ENCODE measurements around the gene YTHDC1.

GRCh38 chr4:68391436-68391835 is 41.5 kb upstream of the YTHDC1 start:
- TF ChIP-seq CTCF (IDR thresholded peaks at IDR 0.05; ENCODE audit: poor library complexity) (no peak), EZH2phosphoT487 (IDR thresholded peaks at IDR 0.05; ENCODE audit: low read depth, severe bottlenecking, unreplicated experiment) (no peak), EZH2 (IDR thresholded peaks at IDR 0.05; ENCODE audit: borderline replicate concordance) (no peak)
